Measurements from ENCODE around the gene HUNK. TPM values are rescaled to one million over a fixed set of nuclear protein-coding genes. Genes with fewer than 3 reads are reported as not detected.

HUNK gene
- 0.13 and 0.16 TPM in 2 replicates for total RNA-seq

GRCh38 chr21:31872452-31873274, at the start of gene HUNK:
HUNK (plus strand) TSS chr21:31873020; CDS start chr21:31873675, 655 bp downstream.

Other genes starting within 250 kb of the HUNK start
- 137 and 182 TPM in 2 replicates for gene SOD1, start 213.3 kb upstream of the HUNK start, total RNA-seq
- gene SCAF4, start 140.9 kb upstream of the HUNK start, total RNA-seq = 8.8 and 10.3 TPM in 2 replicates

Measured in mesangial cell (primary cell).